ENCODE measurements around the gene CACNA1E.

GRCh38 chr1:181500636-181501035, 17.3 kb downstream of the CACNA1E start:
- TF ChIP-seq POLR2A (IDR thresholded peaks at IDR 0.05) (no peak), CTCF (IDR thresholded peaks at IDR 0.05) (no peak)
